HG03469 (cell line): ENCODE measurements around the gene BBC3.

ENCODE experiments used
- ATAC-seq: cut with Tn5 transposase; IDR thresholded peaks from one replicate; pipeline ENCODE4 v1.9.1; 2021; ENCODE audit warnings: mild to moderate bottlenecking, moderate library complexity, moderate number of reproducible peaks; ENCODE audit not compliant: unreplicated experiment

BBC3 gene

GRCh38 chr19:47231215-47232054 lies 436 bp upstream of the BBC3 start:
- ATAC-seq = no peak

- no peak for ATAC-seq
Measured at GRCh38 chr19:47230054-47230920, 712 bp downstream of the BBC3 start.

GRCh38 chr19:47229676-47230053 lies 1.3 kb downstream of the BBC3 start:
- ATAC-seq = no peak

- ATAC-seq = no peak
Measured at GRCh38 chr19:47228937-47229675, 1.9 kb downstream of the BBC3 start.

GRCh38 chr19:47228168-47228936 lies 2.6 kb downstream of the BBC3 start:
- ATAC-seq = no peak

GRCh38 chr19:47227352-47228167 lies 3.4 kb downstream of the BBC3 start:
- no peak for ATAC-seq

- no peak for ATAC-seq
Measured at GRCh38 chr19:47226426-47227351, 4.3 kb downstream of the BBC3 start.

- ATAC-seq = no peak
Measured at GRCh38 chr19:47225746-47226425, 5.1 kb downstream of the BBC3 start.

GRCh38 chr19:47221890-47222289 lies 9.1 kb downstream of the BBC3 start:
- ATAC-seq = no peak

- ATAC-seq = no peak
Measured at GRCh38 chr19:47221080-47221841, 9.7 kb downstream of the BBC3 start.

- no peak for ATAC-seq
Measured at GRCh38 chr19:47215581-47215980, 15.4 kb downstream of the BBC3 start.

GRCh38 chr19:47210689-47211316 lies 20.2 kb downstream of the BBC3 start:
- ATAC-seq = no peak

GRCh38 chr19:47210180-47210490 lies 20.9 kb downstream of the BBC3 start:
- ATAC-seq = no peak

GRCh38 chr19:47209319-47210179 lies 21.4 kb downstream of the BBC3 start:
- ATAC-seq = no peak

- ATAC-seq = no peak
Measured at GRCh38 chr19:47203254-47203653, 27.7 kb downstream of the BBC3 start.

- no peak for ATAC-seq
Measured at GRCh38 chr19:47200530-47200929, 30.5 kb downstream of the BBC3 start.
